Muscle of back (tissue), 11 donors: Measurements from ENCODE around the gene TUBA1A. TPM values are rescaled to one million over a fixed set of nuclear protein-coding genes. Genes with fewer than 3 reads are reported as not detected.
"Not testable (repeated sequence)": the region's sequence is repeated elsewhere in the genome, so short reads cannot be mapped to it uniquely, and the experiment has no call there.

Source experiments
- DNase-seq, 3 donors: peaks; one replicate each; pipeline versions ENCODE4 v3.0.0 to v3.0.0-alpha.2; 2013
- polyA plus RNA-seq, 10 donors: library from polyadenylated mRNA; unstranded; fragments of 120-200 nt; gene quantifications; one replicate each; pipeline ENCODE4 v1.2.1, GENCODE V29; 2013; ENCODE audit not compliant: insufficient read length in 10 of 10

TUBA1A gene
- polyA plus RNA-seq, 10 donors, result 670 to 846 (median 768) TPM

DNA sequence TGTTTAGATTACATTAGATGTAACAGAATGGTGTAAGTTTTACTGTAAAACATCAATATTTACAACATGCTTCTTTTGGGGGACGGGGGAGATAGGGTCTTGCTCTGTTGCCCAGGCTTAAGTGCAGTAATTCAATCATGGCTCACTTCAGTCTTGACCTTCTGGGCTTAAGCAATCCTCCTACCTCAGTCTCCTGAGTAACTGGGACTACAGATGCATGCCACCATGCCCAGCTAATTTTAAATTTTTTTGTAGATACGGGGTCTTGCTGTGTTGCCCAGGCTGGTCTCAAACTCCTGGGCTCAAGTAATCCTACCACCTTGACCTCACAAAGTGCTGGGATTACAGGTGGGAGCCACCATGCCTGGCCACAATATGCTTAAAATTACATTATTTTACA, 23.8 kb downstream of the TUBA1A start:
- no peak for DNase-seq

DNA sequence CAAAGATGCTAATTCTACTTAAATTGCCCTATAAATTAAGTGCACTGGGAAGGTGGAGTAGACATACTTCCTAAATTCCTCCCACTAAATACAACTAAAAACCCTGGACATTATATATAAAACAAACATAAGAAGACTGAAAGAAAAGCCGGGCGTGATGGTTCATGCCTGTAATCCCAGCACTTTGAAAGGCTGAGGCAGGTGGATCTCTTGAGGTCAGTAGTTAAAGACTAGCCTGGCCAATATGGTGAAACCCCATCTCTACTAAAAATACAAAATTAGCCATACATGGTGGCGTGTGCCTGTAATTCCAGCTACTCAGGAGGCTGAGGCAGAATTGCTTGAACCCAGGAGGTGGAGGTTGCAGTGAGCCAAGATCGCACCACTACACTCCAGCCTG, 27.0 kb downstream of the TUBA1A start:
- not testable (repeated sequence) for DNase-seq

DNA sequence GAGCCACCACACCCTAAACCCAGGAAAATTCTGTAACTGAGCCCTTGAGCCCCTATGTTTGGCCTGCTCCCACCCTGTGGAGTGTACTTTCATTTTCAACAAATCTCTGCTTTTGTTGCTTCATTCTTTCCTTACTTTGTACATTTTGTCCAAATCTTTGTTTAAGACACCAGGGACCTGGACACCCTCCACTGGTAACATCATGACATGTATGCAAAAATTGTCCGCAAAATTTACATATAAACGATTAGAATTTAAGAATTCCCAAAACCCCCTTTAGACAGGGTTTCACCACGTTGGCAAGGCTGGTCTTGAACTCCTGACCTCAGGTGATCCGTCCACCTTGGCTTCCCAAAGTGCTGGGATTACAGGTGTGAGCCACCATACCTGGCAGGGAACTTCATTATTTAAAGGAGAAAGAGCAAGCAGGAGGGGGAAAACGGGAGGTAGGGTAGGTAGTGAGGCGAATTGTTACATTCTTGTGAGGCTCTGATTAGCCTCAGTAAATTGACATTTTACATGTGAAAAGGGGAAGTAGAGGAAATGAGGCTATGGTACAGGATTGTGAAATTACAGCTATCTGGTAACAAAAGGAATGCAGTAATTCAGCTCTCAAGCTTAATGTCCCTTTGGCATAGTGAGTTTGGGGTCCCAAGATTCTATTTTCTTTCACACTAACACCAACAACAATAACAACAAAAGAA, 27.6 kb downstream of the TUBA1A start:
- no peak for DNase-seq

DNA sequence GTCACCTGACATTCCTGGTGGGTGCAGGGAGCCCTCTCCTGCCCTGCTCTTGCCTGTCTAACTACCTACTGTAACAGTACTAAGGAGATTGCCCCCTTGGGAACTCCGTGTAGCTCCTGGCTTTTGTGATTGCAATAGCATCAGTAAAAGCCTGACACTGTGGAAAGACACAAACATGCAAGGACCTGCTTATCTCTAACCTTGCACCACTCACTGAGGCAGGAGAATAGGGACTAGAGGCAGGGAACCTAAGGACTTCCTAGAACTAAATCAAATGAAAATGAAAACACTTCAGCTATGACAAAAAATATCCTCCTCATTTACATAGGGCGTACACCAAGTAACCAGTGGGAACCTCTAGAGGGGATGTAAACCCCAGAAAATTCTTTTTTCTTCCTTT, 28.5 kb downstream of the TUBA1A start:
- no peak for DNase-seq

DNA sequence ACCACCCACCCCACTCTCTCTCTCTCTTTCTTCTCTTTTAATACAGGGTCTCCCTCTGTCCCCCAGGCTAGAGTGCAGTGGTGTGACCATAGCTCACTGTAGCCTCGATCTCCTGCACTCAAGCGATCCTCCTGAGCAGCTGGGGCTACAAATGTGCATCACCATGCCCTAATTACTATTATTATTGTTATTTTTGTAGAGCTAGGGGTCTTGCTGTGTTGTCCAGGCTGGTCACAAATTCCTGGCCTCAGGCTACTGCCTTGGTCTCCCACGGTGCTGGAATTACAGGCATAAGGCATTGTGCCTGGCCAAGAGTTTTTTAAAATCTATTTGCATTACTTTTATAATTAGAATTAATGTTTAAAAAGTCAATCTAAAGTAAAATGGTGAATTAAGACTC, 34.7 kb downstream of the TUBA1A start:
- no peak for DNase-seq

DNA sequence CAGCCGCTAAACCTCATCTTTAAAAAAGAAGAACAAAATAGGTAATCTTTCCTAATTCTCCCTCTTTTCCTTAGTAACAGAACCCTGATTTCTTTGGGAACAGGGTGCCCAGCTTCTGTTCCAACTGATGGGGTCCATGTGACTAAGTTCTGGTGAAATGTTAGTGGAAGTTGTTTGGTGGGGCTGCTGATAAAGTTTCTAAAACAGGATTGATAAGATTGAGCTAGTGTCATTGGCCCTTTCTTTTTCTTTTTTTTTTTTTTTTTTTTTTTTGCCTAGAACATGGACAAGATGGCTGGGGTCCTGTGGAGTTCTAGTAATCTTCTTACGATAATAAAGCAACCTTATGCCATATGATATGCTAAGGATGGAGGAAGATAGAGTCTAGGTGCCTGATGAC, 41.5 kb downstream of the TUBA1A start:
- no peak for DNase-seq

DNA sequence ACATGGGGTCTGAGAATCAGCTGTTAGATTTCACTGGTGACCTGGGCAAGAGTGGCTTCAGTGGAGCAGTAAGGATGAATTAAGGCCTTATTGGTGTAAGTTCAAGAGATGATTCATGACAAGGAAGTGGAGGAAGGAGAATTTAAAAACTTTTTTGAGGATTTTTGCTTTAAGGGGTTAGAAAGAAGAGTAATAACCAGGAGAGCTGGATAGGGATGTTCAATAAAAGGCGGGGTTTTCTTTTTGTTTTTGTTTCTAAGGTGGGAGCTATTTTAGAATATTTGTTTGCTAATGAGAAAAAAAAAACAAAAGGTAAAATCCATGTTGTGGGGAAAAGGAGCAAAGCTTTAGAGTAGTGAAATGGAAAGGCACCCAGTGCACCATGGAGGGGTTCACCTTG, 42.5 kb downstream of the TUBA1A start:
- no peak for DNase-seq

DNA sequence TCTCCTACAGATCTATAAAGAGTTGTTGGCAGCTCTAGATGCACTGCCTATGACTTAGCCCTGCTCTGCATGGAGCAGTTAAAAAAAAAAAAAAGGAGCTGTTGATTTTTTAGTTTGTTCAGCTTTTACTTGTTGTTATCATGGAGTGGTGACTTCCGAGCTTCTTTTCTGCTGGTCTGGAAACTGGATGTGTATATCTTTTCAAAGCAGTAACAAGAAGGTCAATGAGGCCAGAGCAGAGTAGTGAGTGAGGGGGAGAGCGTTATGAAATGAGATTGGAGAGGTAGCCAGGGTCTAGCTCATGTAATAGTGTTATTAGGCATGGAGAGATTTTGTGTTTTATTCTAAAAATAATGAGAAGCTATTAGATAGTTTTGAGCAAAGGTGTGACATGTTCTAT, 44.5 kb downstream of the TUBA1A start:
- DNase-seq, result no peak

DNA sequence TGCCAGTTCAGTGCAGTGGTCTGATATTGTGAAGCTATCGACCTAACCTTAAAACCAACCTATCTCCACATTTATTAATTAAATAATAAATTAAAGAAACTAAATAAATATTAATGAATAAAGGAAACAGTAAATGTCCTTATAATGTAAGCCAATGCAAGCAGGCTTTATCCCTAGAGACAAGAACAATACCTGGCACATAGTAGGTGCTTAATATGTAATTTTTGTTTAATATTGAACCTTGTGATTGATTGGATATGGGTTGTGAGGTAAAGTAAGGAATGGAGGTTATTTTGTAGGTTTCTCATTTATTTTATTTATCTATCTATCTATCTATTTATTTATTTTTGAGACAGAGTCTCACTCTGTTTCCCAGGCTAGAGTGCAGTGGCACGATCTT, 49.9 kb downstream of the TUBA1A start:
- no peak for DNase-seq

DNA sequence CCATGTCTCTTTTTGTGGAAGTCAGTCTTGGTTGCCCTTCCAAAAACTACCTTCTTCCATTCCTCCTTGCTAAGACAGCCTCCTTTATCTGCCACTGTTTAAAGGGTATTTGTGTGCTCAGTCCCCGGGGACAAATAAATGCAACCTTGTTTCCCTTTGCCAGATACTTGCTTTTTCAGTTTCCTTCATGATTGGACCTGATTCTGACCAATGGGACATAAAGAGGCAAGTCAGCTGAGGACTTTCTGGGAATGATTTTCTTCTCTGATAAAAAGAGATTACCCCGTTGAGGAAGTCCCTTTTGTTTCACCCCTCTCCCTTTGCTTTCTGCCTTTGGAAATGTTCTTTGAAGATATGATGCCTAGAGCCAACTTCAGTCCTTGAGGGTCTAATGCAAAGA, 50.3 kb downstream of the TUBA1A start:
- DNase-seq, result no peak

DNA sequence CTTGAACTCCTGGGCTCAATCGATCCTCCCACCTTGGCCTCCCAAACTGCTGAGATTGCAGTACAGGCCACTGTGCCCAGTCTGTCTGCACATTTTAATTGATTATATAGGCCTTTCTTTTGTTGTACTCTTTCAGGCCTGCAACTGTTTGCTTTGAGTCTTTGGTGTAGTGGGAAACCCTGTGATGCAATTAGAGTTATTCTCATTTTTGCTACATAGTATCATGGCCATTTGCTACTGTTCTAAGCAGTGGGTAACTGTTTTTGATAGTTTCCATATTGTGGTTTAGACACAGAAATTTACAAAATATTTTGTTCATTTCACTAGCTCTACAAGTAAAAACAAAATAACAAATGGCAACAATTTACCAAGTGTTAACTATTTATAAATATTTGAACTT, 51.4 kb downstream of the TUBA1A start:
- no peak for DNase-seq

DNA sequence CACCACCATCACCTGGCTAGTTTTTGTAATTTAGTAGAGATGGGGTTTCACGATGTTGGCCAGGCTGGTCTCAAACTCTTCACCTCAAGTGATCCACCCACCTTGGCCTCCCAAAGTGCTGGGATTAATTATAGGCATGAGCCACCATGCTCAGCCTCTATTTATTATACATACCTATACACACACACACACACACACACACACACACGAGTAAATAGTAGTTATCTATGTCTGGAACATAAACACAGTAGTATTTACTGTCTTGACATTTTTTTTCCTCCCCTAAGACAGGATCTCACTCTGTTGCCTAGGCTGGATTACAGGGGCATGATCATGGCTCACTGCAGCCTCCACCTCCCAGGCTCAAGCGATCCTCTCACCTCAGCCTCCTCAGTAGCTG, 51.9 kb downstream of the TUBA1A start:
- DNase-seq, result not testable (repeated sequence)

Other genes starting within 250 kb of the TUBA1A start
- gene ARF3, start 231.6 kb downstream of the TUBA1A start, polyA plus RNA-seq, result 10 to 100 TPM; 36.1 to 63.5 (median 45.8) TPM
- gene WNT10B, start 217.3 kb downstream of the TUBA1A start, polyA plus RNA-seq, result 1 to 10 TPM in 7 of 10 donors, under 1 TPM in 3; 0.70 to 4.8 (median 1.5) TPM
- under 1 TPM in 3 of 10 donors, not detected in 7; 0.15 to 0.31 (median 0.20) TPM for gene WNT1, start 210.8 kb downstream of the TUBA1A start, polyA plus RNA-seq
- gene DDN, start 189.7 kb downstream of the TUBA1A start, polyA plus RNA-seq, result 10 to 100 TPM in 9 of 10 donors, 1 to 10 TPM in 1; 5.7 to 20.4 (median 15.7) TPM
- 10 to 100 TPM; 51.8 to 65.6 (median 58.9) TPM for gene PRKAG1, start 170.3 kb downstream of the TUBA1A start, polyA plus RNA-seq
- 10 to 100 TPM; 33.3 to 49.6 (median 39.5) TPM for gene KMT2D, start 128.3 kb downstream of the TUBA1A start, polyA plus RNA-seq
- gene RHEBL1, start 119.1 kb downstream of the TUBA1A start, polyA plus RNA-seq, result 1 to 10 TPM in 8 of 10 donors, under 1 TPM in 2; 0.93 to 2.6 (median 1.3) TPM
- gene DHH, start 94.3 kb downstream of the TUBA1A start, polyA plus RNA-seq, result 1 to 10 TPM in 2 of 10 donors, under 1 TPM in 8; 0.48 to 1.2 (median 0.82) TPM
- gene LMBR1L, start 78.2 kb downstream of the TUBA1A start, polyA plus RNA-seq, result 10 to 100 TPM; 30.8 to 77.7 (median 36.1) TPM
- 1,000 to 10,000 TPM in 6 of 10 donors, 100 to 1,000 TPM in 4; 671 to 1,330 (median 1,024) TPM for gene TUBA1B, start 57.7 kb downstream of the TUBA1A start, polyA plus RNA-seq
- 100 to 1,000 TPM in 1 of 10 donors, 10 to 100 TPM in 9; 47.3 to 127 (median 74.2) TPM for gene TUBA1C, start 76.0 kb upstream of the TUBA1A start, polyA plus RNA-seq
- gene PRPH, start 106.1 kb upstream of the TUBA1A start, polyA plus RNA-seq, result 1 to 10 TPM; 1.2 to 2.8 (median 1.4) TPM
- 10 to 100 TPM in 6 of 10 donors, 1 to 10 TPM in 4; 8.2 to 22.0 (median 11.0) TPM for gene TROAP, start 134.2 kb upstream of the TUBA1A start, polyA plus RNA-seq
- under 1 TPM in 1 of 10 donors, not detected in 9; 0.10 TPM for gene C1QL4, start 148.1 kb upstream of the TUBA1A start, polyA plus RNA-seq
- gene DNAJC22, start 157.8 kb upstream of the TUBA1A start, polyA plus RNA-seq, result under 1 TPM in 8 of 10 donors, not detected in 2; 0.03 to 0.24 (median 0.16) TPM
- gene SPATS2, start 178.4 kb upstream of the TUBA1A start, polyA plus RNA-seq, result 10 to 100 TPM; 23.0 to 37.0 (median 28.1) TPM